ENCODE data around the gene KAT7.

Gene KAT7

DNA sequence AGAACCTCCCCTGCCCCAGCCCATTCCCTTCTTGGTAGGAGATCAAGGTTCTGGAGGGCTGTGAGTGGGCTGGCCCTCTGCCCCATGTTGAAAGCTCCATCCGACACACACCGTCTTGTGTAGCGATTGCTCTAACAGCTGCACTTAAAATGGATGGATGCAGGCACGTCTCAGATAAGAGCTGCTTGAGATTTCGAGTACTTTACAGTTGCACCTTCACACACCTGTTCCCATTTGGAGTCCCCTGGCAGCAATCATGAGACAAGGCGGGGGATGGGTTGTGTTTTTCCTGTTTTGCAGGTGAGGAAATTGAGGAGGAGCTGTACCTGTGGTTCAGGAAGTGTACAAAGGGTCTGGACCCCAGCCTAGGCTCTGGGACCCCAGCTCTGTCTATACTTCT is 85.0 kb downstream of the KAT7 start:
- DNase-seq = no peak

DNA sequence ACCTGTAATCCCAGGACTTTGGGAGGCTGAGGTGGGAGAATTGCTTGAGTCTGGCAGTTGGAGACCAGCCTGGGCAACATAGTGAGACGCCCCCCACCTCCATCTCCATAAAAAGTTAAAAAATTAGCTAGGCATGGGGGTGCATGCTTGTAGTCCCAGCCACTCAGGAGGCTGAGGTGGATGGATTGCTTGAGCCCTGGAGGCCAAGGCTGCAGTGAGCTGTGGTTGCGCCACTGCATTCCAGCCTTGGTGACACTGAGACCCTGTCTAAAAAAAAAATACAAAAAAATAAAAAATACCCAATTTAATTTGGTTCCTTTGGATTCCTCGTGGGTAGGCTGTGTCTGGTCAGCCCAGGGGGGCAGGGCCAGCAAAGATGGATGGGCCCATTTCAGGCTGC is 85.4 kb downstream of the KAT7 start:
- DNase-seq = no peak

DNA sequence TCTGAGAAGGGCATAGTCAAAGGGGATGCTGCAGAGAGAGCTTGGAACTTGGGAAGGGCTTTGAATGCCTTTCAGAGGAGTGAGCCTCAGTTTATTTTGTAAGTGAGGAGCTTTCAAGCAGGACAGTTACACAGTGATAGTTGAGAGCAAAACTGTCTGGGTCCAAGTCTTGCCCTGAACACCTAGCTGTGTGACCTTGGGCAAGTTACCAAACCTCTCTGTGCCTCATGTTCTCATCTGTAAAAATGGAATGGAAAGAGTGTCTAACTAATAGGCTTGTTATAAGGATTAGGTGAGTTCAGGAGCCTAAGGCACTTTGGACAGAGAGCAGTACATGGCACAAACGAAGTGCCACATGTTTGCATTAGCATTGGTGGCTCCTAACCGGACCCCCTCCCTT is 86.4 kb downstream of the KAT7 start:
- no peak for DNase-seq

DNA sequence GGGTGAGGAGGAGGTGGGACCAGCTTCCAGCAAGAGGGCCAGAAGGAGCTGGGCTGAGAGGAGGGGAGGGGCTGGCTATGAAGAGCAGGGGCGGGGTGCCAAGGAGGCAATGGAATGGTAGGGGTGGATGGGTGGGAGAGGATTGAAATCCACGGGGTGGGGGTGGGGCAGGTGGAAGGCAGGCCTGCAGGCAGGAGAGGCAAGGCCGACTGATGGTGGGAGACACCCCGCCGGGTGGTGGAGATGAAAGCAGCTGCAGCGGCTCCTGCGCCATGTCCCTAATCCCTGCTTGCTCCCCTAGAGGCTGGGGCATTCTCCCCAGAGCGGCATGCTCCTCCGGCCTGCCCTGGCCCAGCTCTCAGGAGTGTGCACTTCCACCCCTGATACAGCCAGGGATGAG is 87.2 kb downstream of the KAT7 start:
- DNase-seq = no peak

DNA sequence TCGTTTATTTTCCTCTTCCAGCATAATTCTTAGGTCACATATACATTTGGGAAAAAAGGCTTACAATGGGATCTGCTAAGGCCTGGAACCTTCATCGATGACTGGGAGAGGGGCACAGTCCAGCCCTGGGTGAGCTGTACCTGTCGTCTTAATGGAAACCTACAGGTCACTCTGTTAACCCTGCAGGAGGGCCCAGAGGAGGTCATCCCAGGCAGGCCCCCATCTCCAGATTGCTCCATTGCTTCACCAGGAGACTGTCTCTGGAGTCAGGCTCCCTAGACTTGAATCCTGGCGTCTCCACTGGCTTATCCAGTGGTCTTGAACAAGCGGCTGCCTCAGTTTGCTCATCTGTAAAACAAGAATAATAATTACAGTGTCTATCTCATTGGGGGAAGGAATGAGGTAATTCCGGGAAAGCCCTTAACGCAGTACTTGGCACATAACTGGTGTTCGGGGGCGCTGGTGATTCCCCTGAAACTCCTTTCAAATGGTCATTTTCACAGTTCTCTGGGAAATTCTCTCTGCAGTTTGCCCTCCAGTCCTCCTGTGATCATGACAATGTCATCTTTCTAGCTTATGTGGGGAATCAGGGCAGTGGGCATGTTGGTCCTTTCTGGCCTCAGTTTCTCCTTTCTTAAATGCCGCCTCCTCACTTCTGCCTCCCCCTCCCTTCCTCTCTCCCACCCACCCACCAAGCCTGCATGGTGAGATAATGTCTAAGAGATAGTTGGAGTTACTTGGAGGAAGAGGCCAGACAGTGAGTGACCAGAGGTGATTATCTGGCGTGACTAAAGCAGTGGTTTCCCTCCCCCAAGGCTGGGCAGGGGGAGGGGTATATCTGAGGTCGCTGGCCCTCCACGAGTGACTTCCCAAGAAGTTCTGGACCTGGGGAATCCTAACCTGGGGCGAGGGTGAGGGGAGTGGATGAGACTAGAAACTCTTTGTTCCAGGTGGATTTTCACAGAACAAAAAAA is 90.7 kb downstream of the KAT7 start:
- no peak for DNase-seq

DNA sequence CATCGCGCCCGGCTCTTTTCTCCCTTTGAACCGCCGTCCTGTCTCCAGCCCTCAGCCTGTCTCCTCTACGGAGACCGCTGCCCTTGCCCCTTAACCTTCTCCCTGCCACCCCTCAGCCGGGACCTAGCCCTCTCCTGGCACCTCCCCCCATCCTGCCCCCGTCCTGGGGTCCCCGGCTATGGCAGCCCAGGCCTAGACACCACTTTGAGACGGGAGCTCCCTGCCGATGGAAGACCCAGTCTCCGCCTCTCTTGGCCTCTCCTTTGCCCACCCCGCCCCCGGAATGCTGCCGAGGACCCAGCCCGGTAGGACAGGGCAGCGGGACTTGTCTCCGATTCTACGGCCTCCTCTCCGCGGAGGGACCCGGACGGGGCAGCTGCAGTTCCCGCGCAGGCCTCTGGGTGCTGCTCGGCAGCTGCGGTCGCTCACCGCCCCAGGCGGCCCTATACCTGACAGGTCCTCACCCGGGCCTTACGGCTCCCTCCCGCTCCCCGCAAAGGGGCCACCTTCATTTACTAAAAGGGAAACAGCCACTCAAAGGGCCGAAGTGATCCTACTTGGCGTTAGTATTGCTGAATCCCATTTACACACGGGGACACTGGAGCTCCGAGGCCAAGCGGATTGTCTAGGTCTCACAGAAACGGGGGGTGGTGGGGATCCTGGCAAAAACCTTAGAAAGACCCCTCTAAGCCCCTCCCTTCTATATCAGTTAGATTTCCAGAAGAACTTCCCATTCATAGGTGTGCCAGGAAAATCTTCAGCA is 92.0 kb downstream of the KAT7 start:
- peak; percentile 51 to 74 for DNase-seq

DNA sequence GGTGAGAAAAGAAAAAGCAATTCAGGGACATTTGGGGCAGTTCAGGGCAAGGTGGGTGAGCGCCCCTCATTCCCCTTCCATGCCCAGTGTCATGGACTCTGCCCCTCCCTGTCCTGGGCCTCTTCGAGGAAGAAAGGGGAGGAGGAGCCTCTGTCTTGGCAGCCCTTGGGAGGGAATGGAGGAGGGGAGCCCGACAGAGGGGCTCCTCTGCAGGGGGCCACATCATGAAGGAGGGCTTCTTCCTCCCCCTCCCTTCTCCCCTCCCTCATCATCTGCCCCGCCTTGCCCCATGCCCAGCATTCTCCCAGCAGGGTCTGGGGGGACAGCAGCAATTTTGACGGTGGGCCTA is 92.5 kb downstream of the KAT7 start:
- DNase-seq = no peak

DNA sequence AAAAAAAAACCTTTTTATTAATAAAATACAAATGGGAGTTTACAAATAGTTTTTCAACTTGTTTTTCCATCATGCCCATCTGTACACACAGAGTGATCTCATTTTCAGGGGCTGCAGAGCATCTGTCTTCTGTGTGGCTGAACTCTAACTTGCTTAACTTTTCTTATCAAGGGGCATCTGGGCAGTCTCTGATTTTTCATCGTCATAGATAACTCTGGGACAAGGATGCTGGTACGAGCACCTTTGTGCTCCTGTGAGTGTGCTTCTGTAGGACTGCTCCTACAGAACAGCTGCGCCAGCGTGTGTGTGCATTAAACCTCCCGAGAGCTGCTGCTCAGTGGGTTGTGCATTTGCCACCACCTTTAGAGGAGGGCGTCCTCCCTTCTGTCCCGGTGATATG is 94.0 kb downstream of the KAT7 start:
- DNase-seq = no peak
